IMR-90 (cell line): ENCODE measurements around the gene ZNF565.

Experiments used
- BHLHE40 ChIP-seq: fragments of 150-350 bp; IDR thresholded peaks from 2 replicates; pipeline ENCODE4 v1.6.1; 2016; ENCODE audit warnings: mild to moderate bottlenecking, low read depth, low read length
- CEBPB ChIP-seq: IDR thresholded peaks from 2 replicates; pipeline ENCODE4 v1.6.1; 2012; ENCODE audit warnings: low read depth, low read length, improper control_type of control experiment
- FOS ChIP-seq: fragments of 150-350 bp; IDR thresholded peaks from 2 replicates; pipeline ENCODE4 v1.6.1; 2016; ENCODE audit warnings: low read depth, low read length
- MAZ ChIP-seq: IDR thresholded peaks from 2 replicates; pipeline ENCODE4 v1.6.1; 2012; ENCODE audit warnings: low read depth, mild to moderate bottlenecking, low read length, improper control_type of control experiment, moderate library complexity, borderline replicate concordance
- MXI1 ChIP-seq: IDR thresholded peaks from 2 replicates; pipeline ENCODE4 v1.6.1; 2012; ENCODE audit warnings: low read depth, mild to moderate bottlenecking, low read length, moderate library complexity, borderline replicate concordance
- POLR2A ChIP-seq: IDR thresholded peaks from 2 replicates; pipeline ENCODE4 v1.6.1; 2012; ENCODE audit warnings: mild to moderate bottlenecking, low read depth, low read length
- RAD21 ChIP-seq: IDR thresholded peaks from 2 replicates; pipeline ENCODE4 v1.6.1; 2012; ENCODE audit warnings: low read length, improper control_type of control experiment
- RCOR1 ChIP-seq: IDR thresholded peaks from 2 replicates; pipeline ENCODE4 v1.6.1; 2012; ENCODE audit warnings: mild to moderate bottlenecking, low read length, improper control_type of control experiment; ENCODE audit not compliant: insufficient replicate concordance
- RFX5 ChIP-seq: IDR thresholded peaks from 2 replicates; pipeline ENCODE4 v1.8.0; 2012; ENCODE audit warnings: low read depth, mild to moderate bottlenecking, low read length, moderate library complexity
- TF ChIP-seq, protein P1 (sequence below): conservative IDR thresholded peaks from 2 replicates; pipeline ENCODE4 v1.5.1; 2012; ENCODE audit warnings: mild to moderate bottlenecking, low read depth, low read length, improper control_type of control experiment
- TF ChIP-seq, protein P2 (sequence below): fragments of 150-350 bp; IDR thresholded peaks from 2 replicates; pipeline ENCODE4 v1.6.1; 2016; ENCODE audit warnings: low read depth, mild to moderate bottlenecking, low read length, moderate library complexity, borderline replicate concordance

GRCh38 chr19:36144624-36145023 lies 69.8 kb downstream of the ZNF565 start:
- TF ChIP-seq MAZ = no peak
- TF ChIP-seq, protein P1, sequence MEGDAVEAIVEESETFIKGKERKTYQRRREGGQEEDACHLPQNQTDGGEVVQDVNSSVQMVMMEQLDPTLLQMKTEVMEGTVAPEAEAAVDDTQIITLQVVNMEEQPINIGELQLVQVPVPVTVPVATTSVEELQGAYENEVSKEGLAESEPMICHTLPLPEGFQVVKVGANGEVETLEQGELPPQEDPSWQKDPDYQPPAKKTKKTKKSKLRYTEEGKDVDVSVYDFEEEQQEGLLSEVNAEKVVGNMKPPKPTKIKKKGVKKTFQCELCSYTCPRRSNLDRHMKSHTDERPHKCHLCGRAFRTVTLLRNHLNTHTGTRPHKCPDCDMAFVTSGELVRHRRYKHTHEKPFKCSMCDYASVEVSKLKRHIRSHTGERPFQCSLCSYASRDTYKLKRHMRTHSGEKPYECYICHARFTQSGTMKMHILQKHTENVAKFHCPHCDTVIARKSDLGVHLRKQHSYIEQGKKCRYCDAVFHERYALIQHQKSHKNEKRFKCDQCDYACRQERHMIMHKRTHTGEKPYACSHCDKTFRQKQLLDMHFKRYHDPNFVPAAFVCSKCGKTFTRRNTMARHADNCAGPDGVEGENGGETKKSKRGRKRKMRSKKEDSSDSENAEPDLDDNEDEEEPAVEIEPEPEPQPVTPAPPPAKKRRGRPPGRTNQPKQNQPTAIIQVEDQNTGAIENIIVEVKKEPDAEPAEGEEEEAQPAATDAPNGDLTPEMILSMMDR = no peak
- TF ChIP-seq POLR2A = no peak
- TF ChIP-seq RAD21 = no peak
- TF ChIP-seq RFX5 = no peak
- TF ChIP-seq, protein P2, sequence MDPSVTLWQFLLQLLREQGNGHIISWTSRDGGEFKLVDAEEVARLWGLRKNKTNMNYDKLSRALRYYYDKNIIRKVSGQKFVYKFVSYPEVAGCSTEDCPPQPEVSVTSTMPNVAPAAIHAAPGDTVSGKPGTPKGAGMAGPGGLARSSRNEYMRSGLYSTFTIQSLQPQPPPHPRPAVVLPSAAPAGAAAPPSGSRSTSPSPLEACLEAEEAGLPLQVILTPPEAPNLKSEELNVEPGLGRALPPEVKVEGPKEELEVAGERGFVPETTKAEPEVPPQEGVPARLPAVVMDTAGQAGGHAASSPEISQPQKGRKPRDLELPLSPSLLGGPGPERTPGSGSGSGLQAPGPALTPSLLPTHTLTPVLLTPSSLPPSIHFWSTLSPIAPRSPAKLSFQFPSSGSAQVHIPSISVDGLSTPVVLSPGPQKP = no peak
- no peak for TF ChIP-seq MXI1
- no peak for TF ChIP-seq RCOR1
- TF ChIP-seq BHLHE40 = no peak
- no peak for TF ChIP-seq CEBPB
- no peak for TF ChIP-seq FOS
